Measurements from ENCODE around the gene EYA2. TPM values are rescaled to one million over a fixed set of nuclear protein-coding genes. Genes with fewer than 3 reads are reported as not detected.
A peak's percentile ranks its signal among the peaks of the same experiment; 100 is the strongest.

The EYA2 gene
- total and polyA plus RNA-seq, 2 donors, result 11.1 to 28.5 TPM

- Histone ChIP-seq H3K27me3 (ENCODE audit: control insufficient read depth in 2 of 2, insufficient read depth in 1 of 2, low read length in 1 of 2) (peaks cover 25 to 31% of the 10 kb centered on the region in 2 donors), H3K4me1 (ENCODE audit: control insufficient read depth in 2 of 2, insufficient read depth in 2 of 2, low read length in 2 of 2) (no peaks in the 10 kb centered on the region), H3K36me3 (ENCODE audit: control insufficient read depth in 2 of 2, insufficient read depth in 2 of 2, low read length in 1 of 2) (no peaks in the 10 kb centered on the region), H3K27ac (ENCODE audit: low read depth in 1 of 2, low read length in 1 of 2) (no peak overlapping the region), H3K4me3 (ENCODE audit: low read length in 2 of 2) (no peak overlapping the region), H3K9me3 (ENCODE audit: control insufficient read depth in 2 of 2, insufficient read depth in 1 of 2, low read length in 1 of 2) (no peaks in the 10 kb centered on the region)
- DNase-seq (ENCODE audit: low read depth in 6 of 9, low spot score in 9 of 9), result no peak
These were observed 4.0 kb upstream of the EYA2 start for GRCh38 chr20:46890682-46891081.

DNA sequence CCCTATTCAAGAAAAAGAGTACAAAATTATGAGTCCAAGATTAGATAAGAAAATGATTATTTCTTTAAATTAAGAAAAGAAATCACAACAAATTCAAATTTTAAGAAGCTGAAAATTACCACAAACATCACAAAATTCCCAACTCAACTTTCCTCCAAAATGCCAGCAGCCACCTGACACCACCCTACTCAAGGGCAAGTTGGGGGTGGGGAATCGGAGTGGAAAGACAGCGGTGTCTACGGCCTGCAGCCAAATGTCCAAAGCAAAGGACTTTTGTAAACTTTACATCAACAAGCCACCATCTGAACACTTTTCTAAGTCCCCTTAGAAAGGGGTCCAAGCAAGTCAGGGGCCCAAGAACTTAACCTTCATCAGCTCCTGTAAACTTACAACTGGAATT lies 1.6 kb upstream of the EYA2 start:
- Histone ChIP-seq H3K27me3 (ENCODE audit: control insufficient read depth in 2 of 2, insufficient read depth in 1 of 2, low read length in 1 of 2) (peaks cover 35 to 38% of the 10 kb centered on the region in 2 donors), H3K4me1 (ENCODE audit: control insufficient read depth in 2 of 2, insufficient read depth in 2 of 2, low read length in 2 of 2) (no peaks in the 10 kb centered on the region)
- DNase-seq (ENCODE audit: low read depth in 6 of 9, low spot score in 9 of 9), result no peak

DNA sequence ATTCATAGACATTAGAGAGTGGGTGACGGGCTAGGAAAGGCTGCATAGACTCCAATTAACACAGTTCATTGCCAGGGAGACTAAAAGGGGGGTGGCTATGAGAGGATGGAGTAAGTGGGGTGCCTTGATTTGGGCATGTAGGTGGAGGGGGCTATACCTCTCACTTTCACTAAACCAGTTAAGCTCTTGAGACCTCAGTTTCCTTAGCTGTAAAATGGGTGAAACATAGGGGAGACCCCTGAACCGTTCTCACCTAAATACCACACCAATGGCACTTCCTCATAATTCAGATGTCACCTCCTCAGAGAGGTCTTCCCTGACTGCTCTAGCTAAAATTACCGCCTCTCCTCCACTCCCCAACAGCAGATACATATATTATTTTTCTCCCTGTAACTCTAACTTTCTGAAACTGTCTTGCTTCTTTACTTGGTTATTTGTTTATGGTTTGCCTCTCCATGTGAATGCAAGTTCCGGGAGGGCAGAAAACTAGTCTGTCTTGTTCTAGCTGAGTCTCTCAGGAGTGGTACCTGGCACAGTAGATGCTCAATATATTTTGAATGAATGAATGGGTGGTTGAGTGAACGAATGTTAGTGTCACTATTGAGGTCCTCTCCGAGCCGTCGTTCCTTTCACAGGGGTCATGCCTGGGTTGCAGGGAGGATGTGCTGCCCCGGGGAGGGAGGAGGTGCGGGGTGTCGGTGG lies 615 bp upstream of the EYA2 start:
- 22% methylated on average over 11 of the region's 11 CpGs for WGBS
- DNase-seq (ENCODE audit: low read depth in 6 of 9, low spot score in 9 of 9), result no peak
- Histone ChIP-seq H3K4me1 (ENCODE audit: control insufficient read depth in 2 of 2, insufficient read depth in 2 of 2, low read length in 2 of 2) (no peaks in the 10 kb centered on the region), H3K9me3 (ENCODE audit: control insufficient read depth in 2 of 2, insufficient read depth in 1 of 2, low read length in 1 of 2) (no peaks in the 10 kb centered on the region), H3K4me3 (ENCODE audit: low read length in 2 of 2) (no peak overlapping the region), H3K36me3 (ENCODE audit: control insufficient read depth in 2 of 2, insufficient read depth in 2 of 2, low read length in 1 of 2) (no peaks in the 10 kb centered on the region), H3K27ac (ENCODE audit: low read depth in 1 of 2, low read length in 1 of 2) (no peak overlapping the region), H3K27me3 (ENCODE audit: control insufficient read depth in 2 of 2, insufficient read depth in 1 of 2, low read length in 1 of 2) (peaks cover 35 to 40% of the 10 kb centered on the region in 2 donors)

More for the DNA sequence above, 1.6 kb upstream of the EYA2 start:
- 90% methylated on average over 3 of the region's 3 CpGs for WGBS
- no peak overlapping the region for H3K27ac ChIP-seq (ENCODE audit: low read depth in 1 of 2, low read length in 1 of 2)
- no peaks in the 10 kb centered on the region for H3K9me3 ChIP-seq (ENCODE audit: control insufficient read depth in 2 of 2, insufficient read depth in 1 of 2, low read length in 1 of 2)
- no peaks in the 10 kb centered on the region for H3K36me3 ChIP-seq (ENCODE audit: control insufficient read depth in 2 of 2, insufficient read depth in 2 of 2, low read length in 1 of 2)
- H3K4me3 ChIP-seq (ENCODE audit: low read length in 2 of 2), result no peak overlapping the region

DNA sequence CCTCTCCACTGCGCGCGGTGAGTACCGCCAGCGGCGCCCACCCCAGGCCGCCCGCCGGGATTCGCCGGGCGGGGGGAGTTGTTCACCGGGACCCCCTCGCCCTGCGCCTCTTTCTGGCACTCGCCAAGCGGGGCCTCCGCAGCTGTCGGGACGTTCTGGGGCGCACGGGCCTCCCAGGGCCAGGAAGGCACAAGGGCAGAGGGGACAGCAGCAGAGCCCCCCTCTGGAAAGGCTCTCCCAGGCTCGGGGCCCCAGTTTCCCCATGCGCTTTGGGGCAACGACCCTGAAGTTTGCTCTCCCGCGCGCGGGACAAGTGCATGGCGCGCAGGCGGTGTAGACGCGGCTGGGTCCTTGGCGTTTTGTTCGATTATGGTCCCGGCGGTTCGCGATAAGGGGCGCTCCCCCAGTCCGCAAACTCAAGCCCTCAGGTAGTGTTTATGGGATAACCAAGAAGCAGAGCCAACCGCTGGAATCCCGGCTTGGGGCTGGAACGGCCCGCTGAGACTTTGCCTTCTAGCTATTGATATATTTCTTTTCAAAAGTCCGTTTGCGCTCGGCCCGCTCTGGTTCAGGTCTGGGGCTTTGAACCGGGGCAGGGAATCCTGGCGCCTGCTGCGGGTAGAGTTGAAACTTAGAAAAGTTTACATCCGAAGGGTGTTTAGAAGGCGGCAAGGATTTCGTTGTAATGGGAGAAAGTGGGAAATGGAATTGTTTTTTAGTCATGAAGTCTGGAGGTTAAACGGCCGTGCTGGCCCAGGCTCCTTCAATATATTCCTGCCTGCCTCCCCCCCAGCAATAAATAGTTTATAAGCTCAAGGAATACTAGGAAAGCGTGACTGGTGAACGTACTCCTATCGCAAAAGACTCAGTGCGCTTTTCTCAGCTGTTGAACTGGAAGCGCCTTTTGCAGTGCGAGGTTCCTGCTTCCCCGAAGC lies 595 bp downstream of the EYA2 start:
- Histone ChIP-seq H3K4me3 (ENCODE audit: low read length in 2 of 2) (peak overlapping the region; percentile 24 to 35), H3K4me1 (ENCODE audit: control insufficient read depth in 2 of 2, insufficient read depth in 2 of 2, low read length in 2 of 2) (no peaks in the 10 kb centered on the region), H3K36me3 (ENCODE audit: control insufficient read depth in 2 of 2, insufficient read depth in 2 of 2, low read length in 1 of 2) (no peaks in the 10 kb centered on the region), H3K27me3 (ENCODE audit: control insufficient read depth in 2 of 2, insufficient read depth in 1 of 2, low read length in 1 of 2) (peaks cover 35 to 42% of the 10 kb centered on the region in 2 donors), H3K27ac (ENCODE audit: low read depth in 1 of 2, low read length in 1 of 2) (peak overlapping the region in 1 of 2 donors; percentile 61), H3K9me3 (ENCODE audit: control insufficient read depth in 2 of 2, insufficient read depth in 1 of 2, low read length in 1 of 2) (no peaks in the 10 kb centered on the region)
- DNase-seq (ENCODE audit: low read depth in 6 of 9, low spot score in 9 of 9), result no peak
- WGBS, result 3% methylated on average over 65 of the region's 65 CpGs

GRCh38 chr20:46895906-46896242 lies 1.2 kb downstream of the EYA2 start:
- Histone ChIP-seq H3K27ac (ENCODE audit: low read depth in 1 of 2, low read length in 1 of 2) (no peak overlapping the region), H3K4me1 (ENCODE audit: control insufficient read depth in 2 of 2, insufficient read depth in 2 of 2, low read length in 2 of 2) (no peaks in the 10 kb centered on the region), H3K9me3 (ENCODE audit: control insufficient read depth in 2 of 2, insufficient read depth in 1 of 2, low read length in 1 of 2) (no peaks in the 10 kb centered on the region), H3K36me3 (ENCODE audit: control insufficient read depth in 2 of 2, insufficient read depth in 2 of 2, low read length in 1 of 2) (no peaks in the 10 kb centered on the region), H3K4me3 (ENCODE audit: low read length in 2 of 2) (peak overlapping the region in 1 of 2 donors; percentile 35), H3K27me3 (ENCODE audit: control insufficient read depth in 2 of 2, insufficient read depth in 1 of 2, low read length in 1 of 2) (peaks cover 35 to 42% of the 10 kb centered on the region in 2 donors)
- no peak for DNase-seq (ENCODE audit: low read depth in 6 of 9, low spot score in 9 of 9)
- WGBS, result 8% methylated on average over 12 of the region's 12 CpGs

DNA sequence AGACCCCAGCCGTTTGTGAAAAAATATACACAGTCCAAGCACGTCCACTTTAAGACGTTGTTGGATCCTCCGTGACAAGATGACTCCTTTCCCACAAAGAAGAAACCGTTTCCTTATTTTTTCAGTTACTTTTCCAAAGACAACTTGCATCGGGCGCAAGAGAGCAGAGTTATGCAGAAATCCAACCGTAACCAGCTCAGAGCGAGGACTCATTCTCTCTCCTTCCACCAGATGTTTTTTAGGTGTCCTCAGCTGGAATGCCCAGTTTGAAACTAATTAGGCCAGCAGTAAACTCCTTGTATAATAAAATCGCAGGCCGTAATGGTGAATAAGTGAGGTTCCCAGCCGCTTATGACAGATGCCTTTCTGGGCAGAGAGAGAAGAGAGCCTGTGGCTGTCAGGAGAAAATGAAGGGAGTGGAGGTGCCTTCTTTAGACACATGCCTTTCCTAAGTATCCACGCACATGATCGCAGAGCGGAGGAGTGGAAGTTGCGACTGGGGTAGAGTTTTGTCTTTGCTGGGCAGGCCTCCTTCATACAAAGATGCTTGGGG lies 2.8 kb downstream of the EYA2 start:
- H3K27me3 ChIP-seq (ENCODE audit: control insufficient read depth in 2 of 2, insufficient read depth in 1 of 2, low read length in 1 of 2), result peaks cover 33 to 42% of the 10 kb centered on the region in 2 donors
- 86% methylated on average over 16 of the region's 16 CpGs for WGBS
- H3K4me3 ChIP-seq (ENCODE audit: low read length in 2 of 2), result peak overlapping the region in 1 of 2 donors; percentile 4
- no peak overlapping the region for H3K27ac ChIP-seq (ENCODE audit: low read depth in 1 of 2, low read length in 1 of 2)
- H3K9me3 ChIP-seq (ENCODE audit: control insufficient read depth in 2 of 2, insufficient read depth in 1 of 2, low read length in 1 of 2), result no peaks in the 10 kb centered on the region
- no peaks in the 10 kb centered on the region for H3K36me3 ChIP-seq (ENCODE audit: control insufficient read depth in 2 of 2, insufficient read depth in 2 of 2, low read length in 1 of 2)
- H3K4me1 ChIP-seq (ENCODE audit: control insufficient read depth in 2 of 2, insufficient read depth in 2 of 2, low read length in 2 of 2), result no peaks in the 10 kb centered on the region
- no peak for DNase-seq (ENCODE audit: low read depth in 6 of 9, low spot score in 9 of 9)

GRCh38 chr20:46898423-46898822 lies 3.8 kb downstream of the EYA2 start:
- Histone ChIP-seq H3K27ac (ENCODE audit: low read depth in 1 of 2, low read length in 1 of 2) (no peak overlapping the region), H3K27me3 (ENCODE audit: control insufficient read depth in 2 of 2, insufficient read depth in 1 of 2, low read length in 1 of 2) (peaks cover 26 to 35% of the 10 kb centered on the region in 2 donors), H3K4me3 (ENCODE audit: low read length in 2 of 2) (no peak overlapping the region), H3K9me3 (ENCODE audit: control insufficient read depth in 2 of 2, insufficient read depth in 1 of 2, low read length in 1 of 2) (no peaks in the 10 kb centered on the region), H3K36me3 (ENCODE audit: control insufficient read depth in 2 of 2, insufficient read depth in 2 of 2, low read length in 1 of 2) (no peaks in the 10 kb centered on the region), H3K4me1 (ENCODE audit: control insufficient read depth in 2 of 2, insufficient read depth in 2 of 2, low read length in 2 of 2) (no peaks in the 10 kb centered on the region)
- DNase-seq (ENCODE audit: low read depth in 6 of 9, low spot score in 9 of 9), result no peak
- WGBS, result 84% methylated on average over 7 of the region's 7 CpGs

GRCh38 chr20:46899621-46900020 lies 5.0 kb downstream of the EYA2 start:
- Histone ChIP-seq H3K36me3 (ENCODE audit: control insufficient read depth in 2 of 2, insufficient read depth in 2 of 2, low read length in 1 of 2) (no peaks in the 10 kb centered on the region), H3K4me3 (ENCODE audit: low read length in 2 of 2) (peak overlapping the region in 1 of 2 donors; percentile 0), H3K4me1 (ENCODE audit: control insufficient read depth in 2 of 2, insufficient read depth in 2 of 2, low read length in 2 of 2) (no peaks in the 10 kb centered on the region), H3K27me3 (ENCODE audit: control insufficient read depth in 2 of 2, insufficient read depth in 1 of 2, low read length in 1 of 2) (peaks cover 14 to 26% of the 10 kb centered on the region in 2 donors), H3K9me3 (ENCODE audit: control insufficient read depth in 2 of 2, insufficient read depth in 1 of 2, low read length in 1 of 2) (no peaks in the 10 kb centered on the region), H3K27ac (ENCODE audit: low read depth in 1 of 2, low read length in 1 of 2) (peak overlapping the region; percentile 32 to 46)
- no peak for DNase-seq (ENCODE audit: low read depth in 6 of 9, low spot score in 9 of 9)
- WGBS, result 73% methylated on average over 11 of the region's 11 CpGs

DNA sequence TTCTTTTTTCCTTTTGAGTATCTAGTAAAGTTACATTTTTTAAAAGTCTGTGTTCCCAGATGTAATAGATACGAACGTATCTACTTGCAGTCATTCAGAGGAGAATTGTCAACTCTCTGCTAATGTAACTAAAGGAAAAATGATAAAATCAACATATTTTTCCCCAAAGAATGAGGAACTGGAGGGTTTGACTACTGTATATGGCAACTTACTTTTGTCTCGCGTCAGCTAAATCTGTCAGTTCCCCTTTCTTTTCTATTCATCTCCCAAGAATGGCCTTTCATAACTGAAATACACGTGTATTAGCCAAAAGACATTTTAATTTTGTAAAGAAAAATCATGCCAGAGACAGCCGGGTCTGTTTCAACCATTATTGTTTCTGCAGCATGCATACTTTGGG lies 5.4 kb downstream of the EYA2 start:
- Histone ChIP-seq H3K9me3 (ENCODE audit: control insufficient read depth in 2 of 2, insufficient read depth in 1 of 2, low read length in 1 of 2) (no peaks in the 10 kb centered on the region), H3K4me1 (ENCODE audit: control insufficient read depth in 2 of 2, insufficient read depth in 2 of 2, low read length in 2 of 2) (no peaks in the 10 kb centered on the region), H3K4me3 (ENCODE audit: low read length in 2 of 2) (no peak overlapping the region), H3K27ac (ENCODE audit: low read depth in 1 of 2, low read length in 1 of 2) (peak overlapping the region in 1 of 2 donors; percentile 30), H3K27me3 (ENCODE audit: control insufficient read depth in 2 of 2, insufficient read depth in 1 of 2, low read length in 1 of 2) (peaks cover 10 to 24% of the 10 kb centered on the region in 2 donors), H3K36me3 (ENCODE audit: control insufficient read depth in 2 of 2, insufficient read depth in 2 of 2, low read length in 1 of 2) (no peaks in the 10 kb centered on the region)
- WGBS, result 17% methylated on average over 6 of the region's 6 CpGs
- no peak for DNase-seq (ENCODE audit: low read depth in 6 of 9, low spot score in 9 of 9)

All from thymus (tissue), 11 donors.